HTERT RPE-1 (cell line): ENCODE results near the gene NOX1.
"Not testable (repeated sequence)": the region's sequence is repeated elsewhere in the genome, so short reads cannot be mapped to it uniquely, and the experiment has no call there.

Source experiments
- in situ Hi-C: fragments of 300-500 bp; cut with MboI; formaldehyde crosslinking; loops from 4 replicates; pipeline ENCODE4 v1.14.3; 2020; ENCODE audit warnings: low sequenced_read_pairs

Gene NOX1

GRCh38 chrX:100819837-100820666 is 54.1 kb downstream of the NOX1 start, which contains the start of gene CSTF2:
TSS of gene CSTF2 (plus strand) at chrX:100820391. CDS start at chrX:100820417, 26 bp downstream.
- in situ Hi-C loops: no loop called here

- in situ Hi-C loops: no loop called here
These were observed 54.7 kb downstream of the NOX1 start for GRCh38 chrX:100819534-100819836.

GRCh38 chrX:100817340-100817739 is 56.8 kb downstream of the NOX1 start:
- in situ Hi-C loops: no loop called here

GRCh38 chrX:100812216-100813158 is 61.7 kb downstream of the NOX1 start:
- in situ Hi-C loops: no loop called here

GRCh38 chrX:100808265-100808664 is 65.9 kb downstream of the NOX1 start:
- in situ Hi-C loops: not testable (repeated sequence)

- in situ Hi-C loops: no loop called here
These were observed 69.4 kb downstream of the NOX1 start for GRCh38 chrX:100804780-100805179.

GRCh38 chrX:100802843-100803242 is 71.3 kb downstream of the NOX1 start:
- in situ Hi-C loops: no loop called here

- in situ Hi-C loops: no loop called here
These were observed 75.5 kb downstream of the NOX1 start for GRCh38 chrX:100798484-100799214.

GRCh38 chrX:100797359-100797758 is 76.8 kb downstream of the NOX1 start:
- in situ Hi-C loops: no loop called here

GRCh38 chrX:100796371-100796770 is 77.8 kb downstream of the NOX1 start:
- in situ Hi-C loops: not testable (repeated sequence)
